Prostate gland (tissue), 2 donors: Measurements from ENCODE around the gene SAMD4A.

Experiments
- POLR2A ChIP-seq: fragments of 450-650 bp; IDR thresholded peaks from one replicate; pipeline ENCODE4 v1.6.1; 2016; ENCODE audit warnings: antibody characterized with exemption, mild to moderate bottlenecking
- POLR2AphosphoS5 ChIP-seq: sonication (generic); formaldehyde crosslinking; IDR thresholded peaks from one replicate; pipeline ENCODE4 v1.6.1; 2017; ENCODE audit warnings: antibody characterized with exemption
- TF ChIP-seq, protein P1 (sequence below), 4 experiments: fragments of 200-600 bp in 2 of 4; fragments of 450-650 bp in 2 of 4; sonication (generic) in 2 of 4; IDR thresholded peaks; 1 replicate in 3 of 4; 2 replicates in 1 of 4; pipeline ENCODE4 v1.5.1; 2016 to 2019; ENCODE audit warnings: antibody characterized with exemption in 4 of 4, mild to moderate bottlenecking in 2 of 4, moderate library complexity in 2 of 4

DNA sequence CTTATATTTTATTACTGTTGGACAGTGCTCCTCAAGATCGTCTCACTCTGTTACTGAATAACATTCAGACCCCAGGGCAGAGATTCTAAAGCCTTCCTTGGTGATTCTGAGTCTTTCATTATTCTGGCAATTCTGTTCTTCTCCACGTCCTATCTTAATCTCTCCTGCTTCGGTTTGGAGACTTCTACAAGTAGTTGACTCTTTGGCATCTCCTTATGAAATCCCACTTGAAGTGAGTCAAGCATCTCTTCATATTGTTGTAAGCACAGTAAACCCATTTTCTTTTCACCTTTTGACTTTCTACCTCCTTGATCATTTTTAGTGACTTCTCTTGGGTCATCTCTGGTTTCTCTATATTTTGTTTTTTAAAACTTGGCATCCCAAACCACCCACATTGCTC, 132.8 kb downstream of the SAMD4A start:
- TF ChIP-seq POLR2A (no peak), POLR2AphosphoS5 (no peak)
- TF ChIP-seq, protein P1, sequence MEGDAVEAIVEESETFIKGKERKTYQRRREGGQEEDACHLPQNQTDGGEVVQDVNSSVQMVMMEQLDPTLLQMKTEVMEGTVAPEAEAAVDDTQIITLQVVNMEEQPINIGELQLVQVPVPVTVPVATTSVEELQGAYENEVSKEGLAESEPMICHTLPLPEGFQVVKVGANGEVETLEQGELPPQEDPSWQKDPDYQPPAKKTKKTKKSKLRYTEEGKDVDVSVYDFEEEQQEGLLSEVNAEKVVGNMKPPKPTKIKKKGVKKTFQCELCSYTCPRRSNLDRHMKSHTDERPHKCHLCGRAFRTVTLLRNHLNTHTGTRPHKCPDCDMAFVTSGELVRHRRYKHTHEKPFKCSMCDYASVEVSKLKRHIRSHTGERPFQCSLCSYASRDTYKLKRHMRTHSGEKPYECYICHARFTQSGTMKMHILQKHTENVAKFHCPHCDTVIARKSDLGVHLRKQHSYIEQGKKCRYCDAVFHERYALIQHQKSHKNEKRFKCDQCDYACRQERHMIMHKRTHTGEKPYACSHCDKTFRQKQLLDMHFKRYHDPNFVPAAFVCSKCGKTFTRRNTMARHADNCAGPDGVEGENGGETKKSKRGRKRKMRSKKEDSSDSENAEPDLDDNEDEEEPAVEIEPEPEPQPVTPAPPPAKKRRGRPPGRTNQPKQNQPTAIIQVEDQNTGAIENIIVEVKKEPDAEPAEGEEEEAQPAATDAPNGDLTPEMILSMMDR (IDR thresholded peaks at IDR 0.05) = no peak
